GM18868 (cell line): ENCODE measurements around the gene KRT35.

Experiments used
- ATAC-seq: cut with Tn5 transposase; IDR thresholded peaks from one replicate; pipeline ENCODE4 v1.9.1; 2021; ENCODE audit warnings: mild to moderate bottlenecking, moderate library complexity; ENCODE audit not compliant: unreplicated experiment

Gene KRT35

DNA sequence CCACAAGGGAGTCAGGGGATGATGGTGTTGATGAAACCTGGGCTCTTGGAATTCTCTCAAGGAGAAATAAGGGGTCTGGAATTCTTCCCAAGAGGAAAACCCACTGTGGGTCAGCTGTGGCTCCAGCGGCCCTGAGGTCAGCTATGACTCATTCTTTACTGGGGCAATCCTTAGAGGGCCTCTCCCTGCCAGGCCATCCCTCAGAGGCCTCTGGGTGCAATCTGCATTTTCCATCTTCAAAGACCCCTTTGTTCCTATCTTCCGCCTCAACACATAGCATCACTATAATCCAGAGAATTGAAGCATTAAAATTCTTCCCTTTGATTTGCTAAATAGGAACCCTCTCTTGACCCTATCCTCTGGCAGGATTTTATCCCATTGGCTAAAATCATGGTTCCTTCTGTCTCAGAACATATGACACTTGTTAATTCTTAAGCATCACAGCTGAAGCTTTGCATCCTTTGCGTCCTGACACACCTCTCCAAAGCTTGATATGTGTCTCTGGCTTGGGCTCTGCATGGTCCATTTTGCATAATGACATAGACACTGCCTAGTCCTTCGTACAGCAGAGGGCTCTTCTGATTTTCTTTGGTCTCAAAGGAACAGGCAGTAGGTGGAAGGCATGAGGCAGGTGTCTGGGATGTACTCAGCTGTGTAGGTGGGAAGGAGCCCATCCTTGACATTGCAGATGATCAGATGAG lies 52.2 kb downstream of the KRT35 start:
- no peak for ATAC-seq
